Measurements from ENCODE around the gene FOXJ1.

GRCh38 chr17:76147211-76148014 is 6.4 kb upstream of the FOXJ1 start:
- peak; percentile 72 for TF ChIP-seq CTCF (IDR thresholded peaks at IDR 0.05)
- no peak for TF ChIP-seq IRF3 (IDR thresholded peaks at IDR 0.05; ENCODE audit: low read depth, low read length)
- no peak for TF ChIP-seq USF2 (IDR thresholded peaks at IDR 0.05; ENCODE audit: borderline replicate concordance, low read depth, low read length)
- no peak for TF ChIP-seq MXI1 (IDR thresholded peaks at IDR 0.05; ENCODE audit: low read depth, low read length)
- no peak for TF ChIP-seq MAX (IDR thresholded peaks at IDR 0.05; ENCODE audit: low read depth)
- TF ChIP-seq, protein P1, sequence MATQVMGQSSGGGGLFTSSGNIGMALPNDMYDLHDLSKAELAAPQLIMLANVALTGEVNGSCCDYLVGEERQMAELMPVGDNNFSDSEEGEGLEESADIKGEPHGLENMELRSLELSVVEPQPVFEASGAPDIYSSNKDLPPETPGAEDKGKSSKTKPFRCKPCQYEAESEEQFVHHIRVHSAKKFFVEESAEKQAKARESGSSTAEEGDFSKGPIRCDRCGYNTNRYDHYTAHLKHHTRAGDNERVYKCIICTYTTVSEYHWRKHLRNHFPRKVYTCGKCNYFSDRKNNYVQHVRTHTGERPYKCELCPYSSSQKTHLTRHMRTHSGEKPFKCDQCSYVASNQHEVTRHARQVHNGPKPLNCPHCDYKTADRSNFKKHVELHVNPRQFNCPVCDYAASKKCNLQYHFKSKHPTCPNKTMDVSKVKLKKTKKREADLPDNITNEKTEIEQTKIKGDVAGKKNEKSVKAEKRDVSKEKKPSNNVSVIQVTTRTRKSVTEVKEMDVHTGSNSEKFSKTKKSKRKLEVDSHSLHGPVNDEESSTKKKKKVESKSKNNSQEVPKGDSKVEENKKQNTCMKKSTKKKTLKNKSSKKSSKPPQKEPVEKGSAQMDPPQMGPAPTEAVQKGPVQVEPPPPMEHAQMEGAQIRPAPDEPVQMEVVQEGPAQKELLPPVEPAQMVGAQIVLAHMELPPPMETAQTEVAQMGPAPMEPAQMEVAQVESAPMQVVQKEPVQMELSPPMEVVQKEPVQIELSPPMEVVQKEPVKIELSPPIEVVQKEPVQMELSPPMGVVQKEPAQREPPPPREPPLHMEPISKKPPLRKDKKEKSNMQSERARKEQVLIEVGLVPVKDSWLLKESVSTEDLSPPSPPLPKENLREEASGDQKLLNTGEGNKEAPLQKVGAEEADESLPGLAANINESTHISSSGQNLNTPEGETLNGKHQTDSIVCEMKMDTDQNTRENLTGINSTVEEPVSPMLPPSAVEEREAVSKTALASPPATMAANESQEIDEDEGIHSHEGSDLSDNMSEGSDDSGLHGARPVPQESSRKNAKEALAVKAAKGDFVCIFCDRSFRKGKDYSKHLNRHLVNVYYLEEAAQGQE (IDR thresholded peaks at IDR 0.05; ENCODE audit: low read depth, low read length) = no peak
- TF ChIP-seq CHD2 (IDR thresholded peaks at IDR 0.05; ENCODE audit: low read length, partially characterized antibody) = no peak
- no peak for TF ChIP-seq RFX5 (IDR thresholded peaks at IDR 0.05; ENCODE audit: low read length)
